GM19351 (cell line): ENCODE results near the gene FIBP.
A peak's percentile ranks its signal among the peaks of the same experiment; 100 is the strongest.

ENCODE experiments used
- ATAC-seq: cut with Tn5 transposase; IDR thresholded peaks from one replicate; pipeline ENCODE4 v1.9.1; 2021; ENCODE audit warnings: mild to moderate bottlenecking, moderate library complexity; ENCODE audit not compliant: unreplicated experiment

The FIBP gene

DNA sequence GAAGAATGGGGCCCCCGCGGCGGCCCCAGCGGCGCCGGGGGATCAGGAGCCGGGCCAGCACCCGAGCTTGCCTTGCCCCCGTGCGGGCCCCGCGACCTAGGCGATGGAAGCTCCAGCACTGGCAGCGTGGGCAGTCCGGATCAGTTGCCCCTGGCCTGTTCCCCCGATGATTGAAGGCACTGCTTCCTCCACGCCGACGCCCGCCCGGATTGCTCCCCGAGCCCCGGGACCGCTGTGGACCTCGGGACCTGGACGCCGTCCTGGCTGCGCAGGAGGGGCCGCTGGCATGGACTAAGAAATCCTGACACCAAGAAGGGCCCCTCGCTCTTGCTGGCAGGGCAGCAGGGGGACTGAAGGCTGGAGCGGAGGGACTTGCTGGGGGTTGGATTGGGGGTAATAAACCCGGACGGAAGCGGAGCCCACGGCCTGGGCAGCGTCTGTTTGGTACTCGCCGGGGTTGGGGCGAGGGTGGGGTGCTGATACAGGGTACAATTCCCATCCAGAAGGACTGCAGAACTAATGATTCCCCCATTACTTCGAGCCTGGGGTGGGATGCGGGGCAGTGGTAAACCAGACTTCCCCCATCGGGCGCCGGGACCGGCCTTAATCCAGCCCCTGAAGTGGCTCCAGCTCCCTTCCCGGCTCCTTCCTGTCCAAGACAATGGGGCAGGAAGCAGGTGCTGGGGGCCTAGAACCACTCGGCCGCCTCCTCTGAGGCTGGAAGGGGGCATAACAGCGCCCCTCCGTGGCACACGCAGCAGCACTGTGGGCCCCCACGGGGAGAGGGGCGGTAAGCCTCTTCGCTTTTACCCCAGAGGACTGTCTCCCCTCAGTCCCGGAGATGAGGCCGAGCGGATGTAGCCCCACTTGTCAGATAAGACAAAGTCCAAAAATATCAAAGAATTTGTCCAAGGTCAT, 3.2 kb upstream of the FIBP start:
- no peak for ATAC-seq

DNA sequence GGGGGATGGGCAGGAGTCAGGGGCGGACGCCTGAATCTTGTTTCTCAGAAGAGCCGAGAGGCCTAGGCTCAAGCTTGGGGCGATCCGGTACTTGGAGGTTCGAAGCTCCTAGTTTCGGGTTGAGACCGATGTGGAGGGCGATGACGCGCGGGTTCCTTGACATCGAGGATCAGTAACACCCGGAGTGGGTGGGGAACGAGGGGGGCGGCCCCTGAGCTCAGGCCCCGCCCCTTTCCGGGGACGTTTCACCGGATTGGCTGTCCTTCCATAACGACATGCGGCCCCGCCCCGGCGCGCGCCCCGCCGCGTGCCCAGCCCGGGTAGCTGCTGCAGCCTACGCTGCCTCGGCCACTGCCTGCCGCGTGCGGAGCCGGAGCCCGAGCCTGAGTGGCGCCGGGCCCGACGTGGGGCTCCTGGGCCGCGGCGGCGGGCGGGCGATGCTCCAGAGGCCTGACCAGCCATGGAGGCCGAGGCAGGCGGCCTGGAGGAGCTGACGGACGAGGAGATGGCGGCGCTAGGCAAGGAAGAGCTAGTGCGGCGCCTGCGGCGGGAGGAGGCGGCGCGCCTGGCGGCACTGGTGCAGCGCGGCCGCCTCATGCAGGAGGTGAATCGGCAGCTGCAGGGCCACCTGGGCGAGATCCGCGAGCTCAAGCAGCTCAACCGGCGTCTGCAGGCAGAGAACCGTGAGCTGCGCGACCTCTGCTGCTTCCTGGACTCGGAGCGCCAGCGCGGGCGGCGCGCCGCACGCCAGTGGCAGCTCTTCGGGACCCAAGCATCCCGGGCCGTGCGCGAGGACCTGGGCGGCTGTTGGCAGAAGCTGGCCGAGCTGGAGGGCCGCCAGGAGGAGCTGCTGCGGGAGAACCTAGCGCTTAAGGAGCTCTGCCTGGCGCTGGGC, 2.3 kb upstream of the FIBP start, which contains the start of gene CCDC85B:
CCDC85B (plus strand) TSS at position 350 of the 895 bp plus-strand sequence; CDS start at position 461, 111 bp downstream.
- ATAC-seq: no peak

DNA sequence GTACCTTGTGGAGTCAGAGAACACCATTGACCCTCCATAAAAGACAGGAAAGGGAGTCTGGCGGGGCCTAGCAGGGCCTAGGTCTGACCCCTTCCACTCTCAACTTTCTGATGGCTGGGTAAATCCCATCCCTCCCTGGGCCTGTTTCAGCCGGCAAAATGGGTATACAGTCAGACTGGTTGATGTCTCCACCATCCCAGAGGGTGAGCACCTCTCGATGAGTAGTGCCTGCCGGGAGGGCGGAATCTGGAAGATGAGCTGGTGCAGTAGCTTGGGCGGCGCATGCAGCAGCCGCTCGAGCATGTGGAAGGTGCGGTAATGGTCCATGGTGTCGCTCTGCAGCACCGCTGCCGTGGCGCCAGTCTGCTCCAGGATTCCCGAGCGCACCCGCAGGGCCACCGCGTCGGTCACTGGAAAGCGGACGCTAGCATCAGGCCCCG, 528 bp downstream of the FIBP start:
- ATAC-seq: no peak

DNA sequence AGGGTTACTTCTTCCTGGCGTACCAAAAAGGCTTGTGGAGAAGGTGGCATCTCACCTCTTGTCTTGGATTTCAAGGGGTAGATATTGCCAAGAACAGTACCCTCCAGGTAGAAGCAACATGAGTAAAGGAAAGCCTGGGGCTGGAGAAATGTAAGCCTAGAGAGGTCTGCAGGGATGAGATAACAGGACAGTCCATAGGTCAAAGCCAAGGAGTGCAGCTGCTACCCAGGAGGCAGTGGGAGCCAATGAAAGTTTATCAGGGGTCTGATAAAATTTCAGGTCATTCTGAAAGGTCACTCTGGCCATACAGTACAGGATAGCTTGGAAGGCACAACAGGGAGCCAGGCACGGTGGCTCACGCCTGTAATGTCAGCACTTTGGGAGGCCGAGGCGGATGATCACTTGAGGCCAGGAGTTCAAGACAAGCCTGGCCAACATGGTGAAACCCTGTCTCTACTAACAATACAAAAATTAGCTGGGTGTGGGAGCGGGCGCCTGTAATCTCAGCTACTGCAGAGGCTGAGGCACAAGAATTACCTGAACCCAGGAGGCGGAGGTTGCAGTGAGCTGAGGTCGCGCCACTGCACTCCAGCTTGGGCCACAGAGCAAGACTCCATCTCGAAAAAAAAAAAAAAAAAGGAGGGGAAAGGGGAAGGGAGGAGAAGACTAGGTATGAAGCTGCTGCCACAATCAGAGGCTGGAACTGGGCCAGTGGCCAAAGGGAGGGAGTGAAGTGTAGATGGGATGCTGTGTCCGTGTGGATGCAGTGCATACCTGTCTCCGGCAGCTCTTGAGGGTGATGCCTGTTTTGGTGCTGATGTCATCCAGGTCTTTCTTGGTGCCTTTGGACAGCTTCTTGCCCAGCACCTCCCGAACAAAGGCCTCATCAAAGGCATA, 1.2 kb downstream of the FIBP start:
- no peak for ATAC-seq

DNA sequence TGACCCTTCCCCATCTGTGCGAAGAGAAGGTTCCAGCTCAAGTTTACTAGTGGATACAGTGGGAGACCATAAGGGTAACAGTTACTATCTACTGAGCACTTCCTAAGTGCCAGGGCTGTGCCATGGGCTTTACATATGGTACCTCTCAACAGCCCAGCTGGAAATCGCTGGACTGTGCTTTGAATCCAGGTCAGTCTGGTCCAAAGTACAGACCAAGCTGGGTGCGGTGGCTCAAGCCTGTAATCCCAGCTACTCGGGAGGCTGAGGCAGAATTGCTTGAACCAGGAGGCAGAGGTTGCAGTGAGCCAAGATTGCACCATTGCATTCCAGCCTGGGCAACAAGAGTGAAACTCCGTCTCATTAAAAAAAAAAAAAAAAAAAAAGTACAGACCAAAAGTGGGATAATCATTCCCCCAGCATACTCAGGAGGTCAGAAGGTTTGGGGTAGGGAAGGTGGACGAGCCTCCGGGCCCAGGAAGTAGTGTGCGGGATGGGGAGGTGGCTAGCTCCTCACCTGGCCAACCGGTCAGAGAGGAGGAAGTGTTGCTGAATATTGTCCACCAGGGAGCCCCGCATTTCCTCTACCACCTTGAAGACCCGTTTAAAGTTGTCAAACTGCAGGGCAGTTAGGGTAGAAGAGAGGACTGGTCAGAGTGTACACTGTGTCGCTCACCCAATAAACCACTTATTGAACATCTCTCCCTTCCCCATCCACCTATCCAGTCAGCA, 2.3 kb downstream of the FIBP start:
- ATAC-seq: no peak

DNA sequence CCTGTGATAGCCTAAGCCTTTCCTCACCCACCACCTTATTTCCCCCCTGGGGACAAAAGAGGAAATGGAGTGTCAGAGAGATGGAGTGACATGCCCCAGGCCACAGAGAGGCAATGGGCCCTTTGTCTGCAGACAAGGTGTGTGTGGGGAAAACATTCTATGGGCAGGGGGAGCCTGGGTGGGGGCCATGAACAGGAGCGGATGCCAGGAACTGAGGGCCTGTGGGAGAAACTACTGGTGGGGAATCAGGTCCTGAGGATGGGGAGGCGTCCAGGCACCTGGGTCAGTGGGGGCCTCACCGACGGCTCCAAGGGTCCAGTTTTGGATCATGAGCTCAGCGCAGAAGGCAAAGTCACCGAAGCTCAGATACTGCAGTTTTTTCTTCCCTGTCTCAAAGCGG, 3.0 kb downstream of the FIBP start:
- no peak for ATAC-seq

DNA sequence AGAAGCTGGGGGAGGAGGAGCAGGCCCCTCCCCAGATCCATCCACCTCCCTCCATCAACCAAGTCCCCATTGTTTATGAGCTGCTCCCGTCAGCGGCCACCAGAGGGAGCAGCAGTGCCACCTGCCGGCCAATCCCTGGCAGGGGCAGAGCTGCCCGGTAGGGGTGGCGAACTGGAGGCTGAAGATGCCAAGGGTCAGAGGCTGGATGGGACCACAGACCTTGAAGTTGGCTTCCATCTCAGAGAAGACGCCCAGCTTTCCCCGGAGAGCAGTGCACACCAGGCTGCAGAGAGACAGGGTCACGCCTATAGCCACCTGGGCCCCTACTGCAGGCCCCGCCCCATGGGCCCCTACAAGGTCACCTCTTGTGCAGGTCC, 3.6 kb downstream of the FIBP start:
- ATAC-seq: no peak

DNA sequence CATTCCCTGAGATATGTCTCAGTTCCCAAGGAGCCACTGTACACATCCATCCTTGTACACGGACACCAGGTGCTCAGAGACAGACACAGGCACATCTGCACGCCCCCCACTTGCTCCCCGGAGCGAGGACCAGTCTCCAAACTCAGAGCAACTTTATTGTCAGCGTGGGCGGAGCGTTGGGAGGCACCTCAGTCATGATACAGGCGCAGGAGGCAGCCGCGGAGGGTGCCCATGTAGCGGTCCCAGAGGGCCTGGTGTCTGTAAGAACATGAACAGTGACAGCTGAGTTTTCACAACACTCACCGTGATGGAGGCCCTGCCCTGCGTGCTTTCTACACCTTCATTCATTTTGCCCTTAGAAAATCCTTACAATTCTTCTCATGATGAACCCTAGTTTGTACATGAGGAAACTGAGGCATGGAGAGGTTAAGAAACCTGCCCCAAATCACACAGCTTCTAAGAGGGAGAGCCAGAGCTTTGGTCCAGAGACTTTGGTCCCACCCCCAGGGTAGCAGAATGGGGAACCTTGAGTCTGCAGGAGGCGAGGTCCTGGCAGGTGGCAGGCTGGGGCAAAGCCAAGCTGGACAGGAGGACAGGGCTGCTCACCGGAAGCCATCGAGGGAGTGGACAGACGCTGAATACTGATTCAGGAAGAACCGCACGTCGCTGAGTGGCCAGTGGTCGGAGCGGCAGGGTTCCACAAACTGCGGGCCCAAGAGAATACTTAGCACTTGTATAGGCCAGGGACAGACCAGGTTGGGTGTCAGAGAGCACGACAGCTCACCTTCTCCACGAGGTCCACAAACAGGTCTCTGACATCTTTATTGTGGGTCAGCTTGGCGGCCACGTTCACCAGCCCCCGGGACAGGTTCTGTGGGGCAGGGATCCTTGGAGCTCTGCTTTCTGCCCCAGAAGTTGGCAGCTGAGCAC, 4.2 kb downstream of the FIBP start:
- no peak for ATAC-seq

DNA sequence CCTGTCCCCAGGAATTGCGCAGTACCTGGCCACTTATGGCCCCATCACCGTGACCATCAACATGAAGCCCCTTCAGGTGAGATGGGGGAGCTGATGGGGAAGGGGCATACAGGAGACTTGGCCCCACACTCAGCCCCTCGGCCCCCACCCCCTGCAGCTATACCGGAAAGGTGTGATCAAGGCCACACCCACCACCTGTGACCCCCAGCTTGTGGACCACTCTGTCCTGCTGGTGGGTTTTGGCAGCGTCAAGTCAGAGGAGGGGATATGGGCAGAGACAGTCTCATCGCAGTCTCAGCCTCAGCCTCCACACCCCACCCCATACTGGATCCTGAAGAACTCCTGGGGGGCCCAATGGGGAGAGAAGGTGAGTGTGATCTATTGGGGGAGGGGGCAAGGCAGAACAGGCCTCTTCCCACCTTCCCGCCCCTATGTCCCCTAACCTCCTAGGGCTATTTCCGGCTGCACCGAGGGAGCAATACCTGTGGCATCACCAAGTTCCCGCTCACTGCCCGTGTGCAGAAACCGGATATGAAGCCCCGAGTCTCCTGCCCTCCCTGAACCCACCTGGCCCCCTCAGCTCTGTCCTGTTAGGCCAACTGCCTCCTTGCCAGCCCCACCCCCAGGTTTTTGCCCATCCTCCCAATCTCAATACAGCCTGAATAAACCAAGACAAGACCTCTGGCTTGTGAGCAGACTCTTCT, 5.1 kb downstream of the FIBP start:
- ATAC-seq: no peak

DNA sequence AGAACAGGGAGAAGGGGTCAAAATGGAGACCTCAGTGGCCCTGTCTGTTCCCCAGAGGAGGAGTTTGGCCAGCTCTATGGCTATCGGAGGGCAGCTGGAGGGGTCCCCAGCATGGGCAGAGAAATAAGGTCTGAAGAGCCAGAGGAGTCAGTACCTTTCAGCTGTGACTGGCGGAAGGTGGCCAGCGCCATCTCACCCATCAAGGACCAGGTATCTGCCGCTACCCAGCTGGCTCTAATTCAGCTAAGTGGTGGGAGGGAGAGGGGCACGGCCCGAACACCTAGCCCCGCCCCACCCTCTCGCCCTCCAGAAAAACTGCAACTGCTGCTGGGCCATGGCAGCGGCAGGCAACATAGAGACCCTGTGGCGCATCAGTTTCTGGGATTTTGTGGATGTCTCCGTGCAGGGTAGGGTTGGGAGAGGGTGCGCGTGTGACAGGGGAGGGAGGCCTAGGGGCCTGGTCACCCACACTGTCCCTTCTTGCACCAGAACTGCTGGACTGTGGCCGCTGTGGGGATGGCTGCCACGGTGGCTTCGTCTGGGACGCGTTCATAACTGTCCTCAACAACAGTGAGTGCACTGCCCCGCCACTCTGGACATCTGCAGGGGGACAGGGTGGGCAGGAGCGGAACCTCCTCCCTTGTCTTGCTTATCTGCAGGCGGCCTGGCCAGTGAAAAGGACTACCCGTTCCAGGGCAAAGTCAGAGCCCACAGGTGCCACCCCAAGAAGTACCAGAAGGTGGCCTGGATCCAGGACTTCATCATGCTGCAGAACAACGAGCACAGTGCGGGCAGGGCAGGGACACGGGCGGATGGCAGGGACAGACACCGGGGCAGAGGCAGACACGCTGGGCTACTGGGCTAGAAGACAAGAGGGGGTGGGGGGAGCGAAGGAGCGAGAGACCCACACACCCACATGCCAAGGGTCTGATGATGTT, 5.9 kb downstream of the FIBP start:
- no peak for ATAC-seq

DNA sequence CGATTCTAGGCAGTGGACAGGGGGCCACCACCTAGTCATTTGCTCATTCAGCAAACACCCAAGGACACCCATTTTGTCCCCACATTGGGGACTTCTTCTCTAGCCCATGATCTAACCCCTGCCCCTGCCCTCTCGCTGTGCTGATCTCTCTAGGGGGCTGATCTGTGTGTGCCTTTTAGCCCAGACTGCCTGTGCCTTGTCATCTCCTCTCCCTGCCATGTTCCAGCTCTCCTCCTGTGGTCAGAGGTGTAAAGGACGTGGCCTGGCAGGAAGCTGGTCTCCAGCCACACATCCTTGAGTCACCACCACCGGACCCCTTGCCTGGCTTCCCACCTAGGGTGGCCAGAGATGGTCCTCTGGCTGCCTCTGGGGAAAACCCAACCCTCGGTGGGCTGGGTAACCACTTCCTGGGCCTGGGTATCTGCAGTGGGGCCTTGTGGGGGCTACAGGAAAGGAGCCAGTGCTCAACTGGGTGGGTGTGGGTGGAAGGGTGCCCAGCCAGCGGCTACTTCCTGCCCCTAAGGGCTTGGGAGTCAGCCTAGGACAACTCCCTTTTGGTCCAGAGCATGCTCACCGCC, 7.3 kb downstream of the FIBP start:
- ATAC-seq: no peak

DNA sequence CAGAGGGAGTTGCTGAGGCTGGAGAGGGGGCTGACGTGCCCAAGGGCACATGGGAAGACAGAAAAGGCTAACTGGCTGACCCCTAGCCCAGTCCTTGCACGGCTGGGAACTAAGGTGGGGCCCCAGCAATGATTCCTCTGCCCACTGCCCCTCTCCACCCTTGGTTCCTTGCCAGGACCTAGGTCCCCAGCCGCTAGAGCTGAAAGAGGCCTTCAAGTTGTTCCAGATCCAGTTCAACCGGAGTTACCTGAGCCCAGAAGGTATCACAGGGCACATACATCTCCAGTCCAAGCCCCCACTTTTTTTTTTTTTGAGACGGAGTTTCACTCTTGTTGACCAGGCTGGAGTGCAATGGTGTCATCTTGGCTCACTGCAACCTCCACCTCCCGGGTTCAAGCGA, 8.2 kb downstream of the FIBP start:
- ATAC-seq: no peak

DNA sequence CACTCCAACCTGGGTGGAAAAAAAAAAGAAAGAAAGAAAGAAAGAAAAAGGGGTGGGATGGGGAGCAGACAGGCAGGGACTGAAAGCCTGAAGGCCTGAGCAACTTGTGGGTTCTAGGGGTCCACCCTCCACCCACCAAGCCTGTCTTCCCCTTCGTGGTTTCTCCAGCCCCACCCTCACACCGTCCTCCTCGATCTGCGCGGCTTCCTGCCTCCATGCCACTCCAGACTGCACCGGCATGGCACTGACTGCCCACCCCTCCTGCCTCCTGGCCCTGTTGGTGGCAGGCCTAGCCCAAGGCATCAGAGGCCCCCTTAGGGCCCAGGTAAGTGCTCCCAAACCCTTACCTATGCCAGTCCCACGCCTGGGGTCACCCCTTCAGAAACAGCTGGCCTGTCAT, 8.7 kb downstream of the FIBP start, which contains the start of gene CTSW:
CTSW (plus strand) TSS at position 221 of the 400 bp plus-strand sequence; CDS start at position 239, 18 bp downstream.
- no peak for ATAC-seq

DNA sequence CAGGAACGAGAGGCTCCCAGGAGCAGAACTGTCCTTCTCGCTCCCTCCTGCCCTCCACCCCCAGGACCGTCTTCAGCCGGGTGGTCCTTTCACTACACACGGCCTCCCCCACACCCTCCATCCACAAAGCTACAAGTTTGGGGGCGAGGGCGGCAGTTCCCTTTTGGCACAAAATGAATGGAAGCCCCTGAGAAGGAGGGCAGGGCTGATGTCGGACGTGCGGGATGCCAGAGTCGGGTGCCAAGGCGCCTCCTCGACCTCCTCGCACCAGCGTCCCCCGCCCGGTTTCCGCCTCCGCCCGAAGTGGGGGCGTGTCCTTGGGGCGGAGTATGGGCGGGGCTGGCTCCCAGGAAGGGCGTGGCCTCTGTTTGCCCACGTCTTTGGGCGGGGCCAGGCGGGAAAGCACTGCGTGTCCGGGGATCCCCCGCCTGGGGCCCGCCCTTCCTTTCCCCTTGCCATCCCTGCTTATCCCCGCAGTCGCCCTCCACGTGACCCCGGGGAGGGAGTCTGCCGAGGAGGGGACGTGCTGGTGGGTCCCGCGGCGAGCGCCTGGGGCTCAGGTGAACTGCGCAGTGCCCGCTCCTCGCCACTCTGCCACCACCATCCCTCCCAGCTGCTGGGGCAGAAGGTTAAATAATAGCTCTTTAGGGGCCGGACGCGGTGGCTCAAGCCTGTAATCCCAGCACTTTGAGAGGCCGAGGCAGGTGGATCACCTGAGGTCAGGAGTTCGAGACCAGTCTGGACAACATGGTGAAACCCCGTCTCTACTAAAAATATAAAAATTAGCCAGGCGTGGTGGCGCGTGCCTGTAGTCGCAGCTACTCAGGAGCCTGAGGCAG, 14.7 kb downstream of the FIBP start:
- ATAC-seq: peak; percentile 81

DNA sequence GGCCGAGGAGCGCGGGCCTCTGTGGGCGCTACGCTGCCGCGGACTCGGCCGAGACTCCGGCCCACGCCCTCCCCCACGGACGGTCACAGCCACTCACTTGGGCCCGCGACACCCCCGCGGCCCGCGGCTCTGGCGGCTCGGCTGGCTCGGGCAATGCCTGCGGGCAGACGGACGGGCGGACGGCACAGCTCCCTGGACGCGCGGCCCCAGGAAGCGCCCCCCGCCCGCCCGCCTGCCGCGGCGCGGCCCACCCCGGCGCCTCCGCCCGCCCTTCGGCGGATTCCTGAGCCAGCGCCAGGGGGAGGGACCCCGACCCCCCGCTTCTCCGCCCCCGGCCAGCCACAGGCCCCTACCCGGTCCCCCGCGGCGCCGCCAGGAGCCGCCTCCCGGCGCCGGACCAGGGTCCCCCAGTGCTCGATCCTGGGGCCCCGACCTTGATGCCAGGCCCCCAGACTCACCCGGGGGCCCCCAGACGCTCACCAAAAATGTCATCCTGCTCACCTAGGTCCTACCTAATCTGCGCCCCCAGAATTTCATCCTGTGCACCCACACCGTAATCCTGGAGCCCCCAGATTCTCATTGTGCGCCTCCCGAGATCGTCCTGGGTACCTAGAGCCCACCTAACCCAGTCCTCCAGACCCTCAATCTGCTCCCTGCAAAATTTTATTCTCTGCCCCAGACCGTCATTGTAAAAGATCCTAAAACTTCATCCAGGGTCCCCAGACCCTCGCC, 15.5 kb downstream of the FIBP start, which contains the start of gene EFEMP2:
EFEMP2 (minus strand) TSS at position 215 of the 732 bp plus-strand sequence. CDS start 446 bp downstream, outside the sequence.
- no peak for ATAC-seq
